ENCODE measurements around the gene TMEM19. TPM values are rescaled to one million over a fixed set of nuclear protein-coding genes. Genes with fewer than 3 reads are reported as not detected.
A peak's percentile ranks its signal among the peaks of the same experiment; 100 is the strongest.

Gene TMEM19
- total and polyA plus RNA-seq, 8 donors: 23.5 to 35.0 (median 29.7) TPM

DNA sequence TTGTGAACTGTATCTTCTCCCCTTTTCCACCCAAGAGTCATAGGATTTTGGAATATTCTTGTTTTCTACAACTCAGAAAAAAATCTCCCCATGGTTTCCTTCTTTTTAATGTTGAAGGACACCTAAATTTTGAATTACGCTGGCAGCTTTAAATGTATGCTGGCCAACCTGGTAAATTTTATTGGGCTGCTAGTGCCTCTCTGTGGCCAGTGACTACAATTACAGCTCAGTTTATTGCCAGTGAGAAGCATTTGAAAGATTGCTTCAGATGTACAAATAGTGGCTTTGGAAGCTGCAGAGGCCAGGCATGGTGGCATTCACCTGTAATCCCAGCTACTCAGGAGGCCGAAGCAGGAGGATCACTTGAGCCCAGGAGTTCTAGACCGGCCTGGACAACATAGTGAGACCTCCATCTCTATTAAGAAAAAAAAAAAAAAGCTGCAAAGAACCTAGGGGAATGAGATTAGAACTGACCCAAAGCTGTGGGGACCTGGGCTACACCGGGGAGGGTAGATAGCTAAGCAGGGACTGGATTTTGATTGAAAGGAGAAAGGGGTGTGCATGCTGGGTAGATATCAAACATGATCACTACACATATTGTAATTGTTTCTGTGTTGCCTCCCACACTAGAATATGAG lies 61.2 kb downstream of the TMEM19 start:
- TF ChIP-seq, protein P1, sequence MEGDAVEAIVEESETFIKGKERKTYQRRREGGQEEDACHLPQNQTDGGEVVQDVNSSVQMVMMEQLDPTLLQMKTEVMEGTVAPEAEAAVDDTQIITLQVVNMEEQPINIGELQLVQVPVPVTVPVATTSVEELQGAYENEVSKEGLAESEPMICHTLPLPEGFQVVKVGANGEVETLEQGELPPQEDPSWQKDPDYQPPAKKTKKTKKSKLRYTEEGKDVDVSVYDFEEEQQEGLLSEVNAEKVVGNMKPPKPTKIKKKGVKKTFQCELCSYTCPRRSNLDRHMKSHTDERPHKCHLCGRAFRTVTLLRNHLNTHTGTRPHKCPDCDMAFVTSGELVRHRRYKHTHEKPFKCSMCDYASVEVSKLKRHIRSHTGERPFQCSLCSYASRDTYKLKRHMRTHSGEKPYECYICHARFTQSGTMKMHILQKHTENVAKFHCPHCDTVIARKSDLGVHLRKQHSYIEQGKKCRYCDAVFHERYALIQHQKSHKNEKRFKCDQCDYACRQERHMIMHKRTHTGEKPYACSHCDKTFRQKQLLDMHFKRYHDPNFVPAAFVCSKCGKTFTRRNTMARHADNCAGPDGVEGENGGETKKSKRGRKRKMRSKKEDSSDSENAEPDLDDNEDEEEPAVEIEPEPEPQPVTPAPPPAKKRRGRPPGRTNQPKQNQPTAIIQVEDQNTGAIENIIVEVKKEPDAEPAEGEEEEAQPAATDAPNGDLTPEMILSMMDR (IDR thresholded peaks at IDR 0.05): peak; percentile 59 to 67
- Histone ChIP-seq H3K27ac (no peak overlapping the region), H3K4me1 (peaks cover 0 to 3% of the 10 kb centered on the region in 2 donors), H3K9me3 (no peaks in the 10 kb centered on the region), H3K4me3 (no peak overlapping the region), H3K27me3 (peaks cover 0 to 8% of the 10 kb centered on the region in 2 donors), H3K36me3 (no peaks in the 10 kb centered on the region)
- intact Hi-C loops (cut with DNase I): loop anchor here in 1 of 2 donors (10.0 kb wide), 1 partner anchor 332 kb away; no protein-coding TSS in a partner anchor
- ATAC-seq (peak; percentile 98), DNase-seq (peak in 2 of 4 donors; percentile 51 to 71)

DNA sequence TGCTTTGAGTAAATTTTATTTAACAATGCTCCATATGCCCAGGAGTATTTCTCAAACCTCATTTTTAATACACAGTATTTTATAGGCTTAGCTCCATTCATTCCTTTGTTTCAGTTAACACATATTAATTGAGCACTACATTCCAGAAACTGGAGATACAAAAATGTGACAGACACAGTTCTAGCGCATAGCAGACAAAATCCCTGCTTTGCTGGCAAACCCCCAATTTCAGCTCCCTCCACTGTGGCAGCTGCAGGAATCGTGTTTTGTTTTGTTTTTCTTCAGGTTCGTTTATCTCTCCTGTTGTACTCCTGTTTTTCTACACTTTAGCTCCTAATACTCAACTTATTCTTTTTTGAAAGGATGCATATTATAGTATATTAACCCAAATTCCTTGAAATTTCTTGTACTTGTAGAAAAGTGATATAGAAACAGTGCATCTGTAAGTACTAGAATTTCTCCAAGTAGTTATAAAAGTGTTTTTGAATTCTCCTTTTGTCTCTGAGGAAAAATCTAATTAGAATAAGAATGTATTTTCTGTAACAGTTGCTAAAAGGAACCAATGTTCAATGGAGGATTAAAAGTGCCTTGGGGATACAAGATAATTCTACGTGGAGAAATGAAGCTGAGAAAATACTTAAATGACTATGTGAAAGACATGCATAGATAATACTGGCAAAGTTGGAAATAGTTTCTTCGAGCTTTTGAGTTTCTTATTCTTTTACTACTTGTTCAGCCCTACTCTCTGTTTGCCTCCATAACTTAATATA lies 62.4 kb downstream of the TMEM19 start:
- Histone ChIP-seq H3K9me3 (no peaks in the 10 kb centered on the region), H3K36me3 (no peaks in the 10 kb centered on the region), H3K27me3 (peaks cover 0 to 8% of the 10 kb centered on the region in 2 donors), H3K4me1 (peaks cover 0 to 3% of the 10 kb centered on the region in 2 donors), H3K4me3 (no peak overlapping the region), H3K27ac (no peak overlapping the region)
- TF ChIP-seq, protein P1 (IDR thresholded peaks at IDR 0.05): no peak
- intact Hi-C loops (cut with DNase I): loop anchor here in 1 of 2 donors (10.0 kb wide), 1 partner anchor 333 kb away; no protein-coding TSS in a partner anchor
- ATAC-seq (no peak), DNase-seq (no peak)

DNA sequence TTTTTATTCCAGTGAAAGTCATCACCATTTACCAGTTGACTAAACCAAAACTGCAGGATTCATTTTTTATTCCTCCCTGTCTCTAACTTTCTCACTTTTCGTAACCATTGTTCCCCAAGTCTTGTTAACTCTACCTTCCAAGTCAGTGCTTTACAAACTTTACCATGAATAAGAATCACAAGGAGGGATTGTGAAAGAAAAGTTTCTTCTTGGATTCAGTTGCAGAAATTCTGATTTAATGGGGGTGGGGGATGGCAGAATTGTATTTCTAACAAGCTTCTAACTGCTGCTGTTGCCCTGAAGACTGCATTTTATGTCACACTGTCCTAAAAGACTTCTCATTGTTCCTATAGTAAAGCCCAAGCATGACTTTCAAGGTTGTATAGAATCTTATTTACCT lies 63.8 kb downstream of the TMEM19 start:
- Histone ChIP-seq H3K27me3 (peaks cover 0 to 8% of the 10 kb centered on the region in 2 donors), H3K4me1 (peaks cover 3 to 6% of the 10 kb centered on the region in 2 donors), H3K9me3 (no peaks in the 10 kb centered on the region), H3K4me3 (no peak overlapping the region), H3K27ac (no peak overlapping the region), H3K36me3 (no peaks in the 10 kb centered on the region)
- intact Hi-C loops (cut with DNase I): loop anchor here in 1 of 2 donors (10.0 kb wide), 1 partner anchor 335 kb away; no protein-coding TSS in a partner anchor
- TF ChIP-seq, protein P1 (IDR thresholded peaks at IDR 0.05): no peak
- no peak for ATAC-seq
- DNase-seq: no peak

DNA sequence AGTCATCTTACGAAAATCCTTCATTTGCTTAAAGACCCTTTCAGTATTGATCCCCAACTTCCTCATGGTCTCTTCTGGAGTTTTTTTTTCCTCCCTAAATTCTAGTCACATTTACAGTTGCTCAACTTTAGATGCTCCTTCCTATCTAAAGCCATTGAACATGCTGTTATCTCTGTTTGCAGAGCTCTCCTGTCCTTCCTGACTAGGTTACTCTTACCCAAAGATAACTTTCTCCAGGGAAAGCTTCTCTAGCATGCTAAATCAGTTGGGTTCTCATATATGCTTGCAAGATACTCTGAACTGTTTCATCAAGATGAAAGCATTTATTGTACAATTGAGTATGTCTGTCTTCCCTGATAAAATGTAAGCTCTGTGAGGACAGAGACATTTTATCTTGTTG lies 67.0 kb downstream of the TMEM19 start:
- ATAC-seq: no peak

More for the DNA sequence above, 67.0 kb downstream of the TMEM19 start:
- DNase-seq: no peak
- TF ChIP-seq, protein P1 (IDR thresholded peaks at IDR 0.05): no peak
- Histone ChIP-seq H3K36me3 (peaks cover 0 to 9% of the 10 kb centered on the region in 2 donors), H3K4me1 (peaks cover 5 to 28% of the 10 kb centered on the region in 2 donors), H3K4me3 (no peak overlapping the region), H3K9me3 (no peaks in the 10 kb centered on the region), H3K27me3 (peaks cover 0 to 8% of the 10 kb centered on the region in 2 donors), H3K27ac (no peak overlapping the region)
- intact Hi-C loops (cut with DNase I): no loop called here

Other genes starting within 250 kb of the TMEM19 start
- gene LGR5, start 246.3 kb upstream of the TMEM19 start, total RNA-seq: under 1 TPM; 0.39 to 0.82 TPM
- gene LGR5, start 246.3 kb upstream of the TMEM19 start, polyA plus RNA-seq (ENCODE audit: insufficient read length in 6 of 6): 1 to 10 TPM; 2.1 to 6.6 (median 3.6) TPM
- gene ZFC3H1, start 22.2 kb upstream of the TMEM19 start, total RNA-seq: 10 to 100 TPM; 40.7 to 50.7 TPM
- 10 to 100 TPM; 69.0 to 95.6 (median 77.2) TPM for gene ZFC3H1, start 22.2 kb upstream of the TMEM19 start, polyA plus RNA-seq (ENCODE audit: insufficient read length in 6 of 6)
- 1 to 10 TPM; 5.2 to 5.9 TPM for gene THAP2, start 21.8 kb upstream of the TMEM19 start, total RNA-seq
- 10 to 100 TPM; 11.9 to 20.6 (median 14.0) TPM for gene THAP2, start 21.8 kb upstream of the TMEM19 start, polyA plus RNA-seq (ENCODE audit: insufficient read length in 6 of 6)
- 10 to 100 TPM; 71.9 to 77.7 TPM for gene RAB21, start 68.8 kb downstream of the TMEM19 start, total RNA-seq
- gene RAB21, start 68.8 kb downstream of the TMEM19 start, polyA plus RNA-seq (ENCODE audit: insufficient read length in 6 of 6): 10 to 100 TPM; 45.8 to 61.6 (median 55.7) TPM
- 10 to 100 TPM; 34.9 to 39.6 TPM for gene TBC1D15, start 153.7 kb downstream of the TMEM19 start, total RNA-seq
- gene TBC1D15, start 153.7 kb downstream of the TMEM19 start, polyA plus RNA-seq (ENCODE audit: insufficient read length in 6 of 6): 10 to 100 TPM; 46.2 to 72.2 (median 50.3) TPM